ENCODE data around the gene DAPK3.
"Not testable (repeated sequence)": the region's sequence is repeated elsewhere in the genome, so short reads cannot be mapped to it uniquely, and the experiment has no call there.

The DAPK3 gene

DNA sequence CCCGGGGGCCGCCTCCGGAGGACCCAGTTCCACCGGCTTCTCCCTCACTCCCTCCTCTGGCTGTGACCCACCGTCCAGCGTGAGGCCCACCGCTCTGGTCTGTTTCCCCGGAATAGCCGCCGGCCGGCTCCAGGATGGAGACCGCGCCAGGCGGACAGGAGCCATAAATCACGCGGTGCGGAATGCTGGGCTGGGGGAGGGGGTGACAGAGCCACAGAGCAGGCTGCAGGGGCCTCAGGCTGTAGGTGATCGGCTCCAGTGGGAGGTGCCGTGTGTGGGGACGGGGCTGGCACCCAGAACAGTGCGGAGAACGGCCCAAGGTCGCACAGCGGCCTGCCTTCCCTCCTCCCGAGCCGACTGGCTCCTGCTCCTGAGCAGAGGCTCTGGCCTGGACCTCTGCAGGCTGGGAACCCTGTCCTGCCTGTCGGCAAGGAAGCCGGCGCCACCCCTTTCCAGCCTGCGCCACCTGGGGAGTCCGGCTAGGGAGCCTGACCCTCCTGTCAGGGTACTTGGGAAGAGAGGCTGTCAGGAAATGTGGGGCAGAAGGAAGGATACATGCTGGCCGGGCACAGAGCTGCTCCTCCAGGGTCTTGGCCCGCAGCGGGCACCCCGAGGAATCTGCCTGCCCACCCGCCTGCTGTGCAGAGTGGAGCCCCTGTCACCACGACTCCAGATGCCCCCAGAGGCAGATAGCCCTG is 45.0 kb upstream of the DAPK3 start:
- DNase-seq (ENCODE audit: extremely low read depth, low read depth): no peak
- TF ChIP-seq, protein P1, sequence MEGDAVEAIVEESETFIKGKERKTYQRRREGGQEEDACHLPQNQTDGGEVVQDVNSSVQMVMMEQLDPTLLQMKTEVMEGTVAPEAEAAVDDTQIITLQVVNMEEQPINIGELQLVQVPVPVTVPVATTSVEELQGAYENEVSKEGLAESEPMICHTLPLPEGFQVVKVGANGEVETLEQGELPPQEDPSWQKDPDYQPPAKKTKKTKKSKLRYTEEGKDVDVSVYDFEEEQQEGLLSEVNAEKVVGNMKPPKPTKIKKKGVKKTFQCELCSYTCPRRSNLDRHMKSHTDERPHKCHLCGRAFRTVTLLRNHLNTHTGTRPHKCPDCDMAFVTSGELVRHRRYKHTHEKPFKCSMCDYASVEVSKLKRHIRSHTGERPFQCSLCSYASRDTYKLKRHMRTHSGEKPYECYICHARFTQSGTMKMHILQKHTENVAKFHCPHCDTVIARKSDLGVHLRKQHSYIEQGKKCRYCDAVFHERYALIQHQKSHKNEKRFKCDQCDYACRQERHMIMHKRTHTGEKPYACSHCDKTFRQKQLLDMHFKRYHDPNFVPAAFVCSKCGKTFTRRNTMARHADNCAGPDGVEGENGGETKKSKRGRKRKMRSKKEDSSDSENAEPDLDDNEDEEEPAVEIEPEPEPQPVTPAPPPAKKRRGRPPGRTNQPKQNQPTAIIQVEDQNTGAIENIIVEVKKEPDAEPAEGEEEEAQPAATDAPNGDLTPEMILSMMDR (IDR thresholded peaks at IDR 0.05; ENCODE audit: low read depth, low read length, missing control alignments): no peak

DNA sequence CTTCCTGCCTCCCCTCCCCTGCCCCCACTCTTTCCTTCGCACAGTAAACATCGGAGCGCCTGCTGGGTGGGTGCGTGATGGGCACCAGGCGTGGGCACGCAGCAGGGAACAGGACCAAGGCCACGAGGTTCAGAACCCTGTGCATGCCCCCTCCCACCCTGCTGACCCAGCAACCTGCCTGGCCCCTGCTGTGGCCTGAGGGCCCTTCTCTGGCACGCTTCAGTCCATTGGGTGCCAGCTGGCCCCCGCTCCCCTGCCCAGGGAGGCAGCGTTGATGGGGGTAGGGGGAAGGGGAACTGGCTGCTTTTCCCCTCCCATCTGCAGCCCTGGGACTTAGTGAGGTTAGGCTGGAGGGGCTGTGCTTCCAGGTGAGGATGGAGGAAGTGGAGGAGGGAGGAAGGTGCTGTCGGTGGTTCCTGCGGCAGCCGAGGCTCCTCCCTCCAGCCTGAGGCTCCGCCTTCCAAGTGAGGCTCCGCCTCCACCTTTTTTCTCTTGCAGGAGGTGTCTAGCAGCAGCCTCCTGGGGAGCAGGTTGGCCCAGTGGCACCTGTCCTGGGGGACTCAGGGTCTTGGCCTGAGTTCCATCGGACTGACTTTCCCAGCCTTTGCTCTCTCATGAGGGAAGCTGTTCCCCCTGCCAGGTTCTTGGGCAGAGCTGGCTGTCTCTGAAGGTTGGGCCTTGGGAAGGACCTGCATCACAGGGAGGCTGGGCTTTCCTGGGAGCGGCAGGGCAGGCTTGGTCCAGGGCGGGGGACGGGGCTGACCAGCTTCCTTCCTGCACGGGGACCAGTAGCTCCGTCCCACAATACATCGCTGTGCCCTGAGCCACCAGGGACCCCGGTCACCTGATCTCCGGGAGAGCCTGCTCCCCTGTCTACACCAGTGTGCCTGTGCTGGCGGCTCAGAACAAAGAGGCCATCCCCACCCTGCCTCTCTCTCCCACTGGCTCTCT is 43.9 kb upstream of the DAPK3 start:
- TF ChIP-seq, protein P1 (IDR thresholded peaks at IDR 0.05; ENCODE audit: low read depth, low read length, missing control alignments): no peak
- no peak for DNase-seq (ENCODE audit: extremely low read depth, low read depth)
- H3K4me3 ChIP-seq (replicated peaks; ENCODE audit: low read depth, low read length): no peak overlapping the region

More for the DNA sequence above, 45.0 kb upstream of the DAPK3 start:
- H3K4me3 ChIP-seq (replicated peaks; ENCODE audit: low read depth, low read length): no peak overlapping the region

- TF ChIP-seq, protein P1 (IDR thresholded peaks at IDR 0.05; ENCODE audit: low read depth, low read length, missing control alignments): no peak
- H3K4me3 ChIP-seq (replicated peaks; ENCODE audit: low read depth, low read length): no peak overlapping the region
- no peak for DNase-seq (ENCODE audit: extremely low read depth, low read depth)
Observed at GRCh38 chr19:4013886-4014540, 43.1 kb upstream of the DAPK3 start.

DNA sequence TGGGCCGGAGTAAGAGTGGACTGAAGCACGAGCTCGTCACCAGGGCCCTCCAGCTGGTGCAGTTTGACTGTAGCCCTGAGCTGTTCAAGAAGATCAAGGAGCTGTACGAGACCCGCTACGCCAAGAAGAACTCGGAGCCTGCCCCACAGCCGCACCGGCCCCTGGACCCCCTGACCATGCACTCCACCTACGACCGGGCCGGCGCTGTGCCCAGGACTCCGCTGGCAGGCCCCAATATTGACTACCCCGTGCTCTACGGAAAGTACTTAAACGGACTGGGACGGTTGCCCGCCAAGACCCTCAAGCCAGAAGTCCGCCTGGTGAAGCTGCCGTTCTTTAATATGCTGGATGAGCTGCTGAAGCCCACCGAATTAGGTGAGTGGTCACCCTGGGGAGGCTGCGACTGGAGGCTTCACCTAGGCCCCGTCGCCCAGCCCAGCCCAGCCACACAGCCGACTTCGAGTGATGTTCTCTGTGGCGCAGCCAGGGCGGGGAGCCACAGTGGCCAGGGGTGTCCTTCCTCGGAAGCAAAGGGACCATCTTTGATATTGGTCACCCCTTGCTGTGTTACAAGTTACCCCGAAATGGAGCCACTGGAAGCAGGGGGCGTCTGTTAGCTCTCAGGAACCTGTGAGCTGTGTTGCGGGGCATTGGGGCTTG is 42.2 kb upstream of the DAPK3 start:
- DNase-seq (ENCODE audit: extremely low read depth, low read depth): no peak
- TF ChIP-seq, protein P1 (IDR thresholded peaks at IDR 0.05; ENCODE audit: low read depth, low read length, missing control alignments): no peak

DNA sequence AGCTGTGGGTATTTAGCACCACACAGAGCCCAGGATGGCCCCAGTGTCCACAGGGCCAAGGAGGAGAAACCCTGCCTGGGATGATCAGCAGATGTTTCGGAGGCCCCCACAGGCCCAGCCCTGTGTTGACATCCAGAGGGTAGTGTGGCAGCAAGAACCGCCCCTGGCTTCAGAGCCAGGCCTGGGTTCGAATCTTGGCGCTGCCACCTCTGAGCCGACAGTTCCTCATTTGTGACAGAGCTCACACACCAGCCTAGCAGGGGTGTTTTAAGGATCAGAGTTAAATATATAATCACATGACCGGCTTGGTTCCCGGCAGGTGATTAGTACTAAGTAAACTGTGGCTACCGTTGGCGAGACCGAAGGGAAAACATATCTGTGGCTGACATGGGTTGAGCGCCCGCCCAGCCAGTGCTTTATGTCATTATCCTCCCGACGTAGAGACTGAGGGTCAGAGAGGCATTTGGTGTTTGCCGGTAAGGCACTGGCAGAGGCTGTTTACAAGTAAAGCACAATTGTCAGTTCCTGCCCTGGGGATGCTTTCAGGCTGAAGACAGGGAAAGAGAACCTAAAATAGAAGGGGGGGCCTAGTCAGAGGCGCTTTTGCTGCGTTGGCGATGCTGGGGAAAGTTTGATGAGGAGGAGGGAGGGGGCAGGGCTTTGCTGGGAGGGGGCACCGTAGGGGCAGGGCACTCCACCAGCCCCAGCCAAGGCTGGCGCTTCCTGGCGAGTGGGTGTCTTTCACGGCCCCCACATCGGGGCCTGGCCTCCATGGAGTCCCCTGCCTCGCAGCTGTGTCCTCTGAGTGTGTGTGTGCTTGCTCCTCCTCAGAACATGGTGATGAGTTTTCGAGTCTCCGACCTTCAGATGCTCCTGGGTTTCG is 41.4 kb upstream of the DAPK3 start:
- no peak for DNase-seq (ENCODE audit: extremely low read depth, low read depth)
- TF ChIP-seq, protein P1 (IDR thresholded peaks at IDR 0.05; ENCODE audit: low read depth, low read length, missing control alignments): no peak
- H3K4me3 ChIP-seq (replicated peaks; ENCODE audit: low read depth, low read length): no peak overlapping the region

More for the DNA sequence above, 42.2 kb upstream of the DAPK3 start:
- no peak overlapping the region for H3K4me3 ChIP-seq (replicated peaks; ENCODE audit: low read depth, low read length)

DNA sequence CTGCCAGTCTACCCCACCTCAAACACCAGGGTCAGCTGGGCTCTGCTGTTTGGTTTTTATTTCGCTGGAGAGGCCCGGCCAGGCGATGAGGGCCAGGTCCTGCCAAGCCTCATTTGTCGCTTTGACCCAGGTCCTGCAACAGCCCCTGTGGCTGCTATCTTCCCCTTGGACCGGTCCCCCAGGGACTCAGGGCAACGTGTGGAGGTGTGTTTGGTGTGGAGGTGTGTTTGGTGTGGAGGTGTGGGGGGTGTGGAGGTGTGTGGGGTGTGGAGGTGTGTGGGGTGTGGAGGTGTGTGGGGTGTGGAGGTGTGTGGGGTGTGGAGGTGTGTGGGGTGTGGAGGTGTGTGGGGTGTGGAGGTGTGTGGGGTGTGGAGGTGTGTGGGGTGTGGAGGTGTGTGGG is 40.5 kb upstream of the DAPK3 start:
- H3K4me3 ChIP-seq (replicated peaks; ENCODE audit: low read depth, low read length); DNase-seq (ENCODE audit: extremely low read depth, low read depth): not testable (repeated sequence)

Measured in HFF-Myc (cell line).